Dendritic cell treated with granulocyte-macrophage colony-stimulating factor and Interleukin-4, amounts not matched to agents 40 ng/mL and 50 ng/mL, for 4 days (primary cell): ENCODE data around the gene ALG5.

Experiments used
- H3K27ac Mint-ChIP-seq: one replicate; pipeline ENCODE4 v1.8.0; 2022; ENCODE audit warnings: mild to moderate bottlenecking, mixed read lengths
- H3K27me3 Mint-ChIP-seq: one replicate; pipeline ENCODE4 v1.8.0; 2022; ENCODE audit warnings: mild to moderate bottlenecking, mixed read lengths
- H3K36me3 Mint-ChIP-seq: one replicate; pipeline ENCODE4 v1.8.0; 2022; ENCODE audit warnings: low read depth, mixed read lengths
- H3K4me1 Mint-ChIP-seq: one replicate; pipeline ENCODE4 v1.8.0; 2022; ENCODE audit warnings: low read depth, mixed read lengths
- H3K4me3 Mint-ChIP-seq: one replicate; pipeline ENCODE4 v1.8.0; 2022; ENCODE audit warnings: mild to moderate bottlenecking, moderate library complexity, mixed read lengths
- H3K9me3 Mint-ChIP-seq: one replicate; pipeline ENCODE4 v1.8.0; 2022; ENCODE audit warnings: mixed read lengths
- intact Hi-C: fragments of 100-400 bp; cut with micrococcal nuclease; formaldehyde crosslinking; loops from one replicate; pipeline ENCODE4 v1.15.0; 2022

The ALG5 gene

GRCh38 chr13:36999054-36999714 lies at the start of gene ALG5:
TSS of gene ALG5 (minus strand) at chr13:36999340. CDS start at chr13:36999300, 40 bp downstream.
- intact Hi-C loops, result loop anchor here (2.0 to 5.0 kb wide), 2 partner anchors 60 to 582 kb away; partner anchors contain the start of gene SUPT20H
- Mint-ChIP-seq H3K36me3 (peaks cover 54% of the 10 kb centered on the region), H3K27ac (peak within 1 kb of the TSS; percentile 99)

GRCh38 chr13:37047846-37048245 lies 48.7 kb upstream of the ALG5 start:
- Mint-ChIP-seq H3K4me1 (peaks cover 7% of the 10 kb centered on the region), H3K9me3 (no peaks in the 10 kb centered on the region), H3K27me3 (no peaks in the 10 kb centered on the region), H3K4me3 (no peak overlapping the region), H3K36me3 (peaks cover 47% of the 10 kb centered on the region), H3K27ac (no peak overlapping the region)
- intact Hi-C loops, result loop anchor here (5.0 kb wide), 1 partner anchor 36 kb away; no protein-coding TSS in a partner anchor

More at GRCh38 chr13:36999054-36999714, at the start of gene ALG5:
- H3K27me3 Mint-ChIP-seq, result no peaks in the 10 kb centered on the region
- peaks cover 24% of the 10 kb centered on the region for H3K4me1 Mint-ChIP-seq
- H3K4me3 Mint-ChIP-seq, result peak within 1 kb of the TSS; percentile 100
- H3K9me3 Mint-ChIP-seq, result no peaks in the 10 kb centered on the region

DNA sequence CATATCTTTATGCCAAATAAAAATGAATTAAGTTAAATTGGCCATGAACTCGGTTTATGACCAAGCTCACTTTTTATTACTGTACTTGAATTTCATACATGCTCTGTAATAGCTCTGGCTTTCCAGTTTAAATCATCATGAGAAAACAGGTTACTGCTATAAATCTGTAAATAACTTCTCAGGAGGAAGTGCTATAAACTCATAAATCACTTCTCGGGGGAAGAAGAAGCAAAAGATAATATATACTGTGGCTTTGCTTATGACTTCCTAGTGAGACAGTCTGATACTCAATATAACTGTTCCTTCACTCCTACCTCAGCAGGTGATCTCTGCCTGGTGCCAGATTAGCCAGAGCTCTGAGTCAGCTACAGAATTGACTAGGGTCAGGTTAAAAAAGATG lies 47.9 kb upstream of the ALG5 start:
- no peaks in the 10 kb centered on the region for H3K27me3 Mint-ChIP-seq
- peaks cover 54% of the 10 kb centered on the region for H3K36me3 Mint-ChIP-seq
- no peaks in the 10 kb centered on the region for H3K9me3 Mint-ChIP-seq
- H3K4me1 Mint-ChIP-seq, result peaks cover 2% of the 10 kb centered on the region
- no peak overlapping the region for H3K27ac Mint-ChIP-seq
- no peak overlapping the region for H3K4me3 Mint-ChIP-seq
- intact Hi-C loops, result loop anchor here (5.0 kb wide), 1 partner anchor 35 kb away; no protein-coding TSS in a partner anchor

DNA sequence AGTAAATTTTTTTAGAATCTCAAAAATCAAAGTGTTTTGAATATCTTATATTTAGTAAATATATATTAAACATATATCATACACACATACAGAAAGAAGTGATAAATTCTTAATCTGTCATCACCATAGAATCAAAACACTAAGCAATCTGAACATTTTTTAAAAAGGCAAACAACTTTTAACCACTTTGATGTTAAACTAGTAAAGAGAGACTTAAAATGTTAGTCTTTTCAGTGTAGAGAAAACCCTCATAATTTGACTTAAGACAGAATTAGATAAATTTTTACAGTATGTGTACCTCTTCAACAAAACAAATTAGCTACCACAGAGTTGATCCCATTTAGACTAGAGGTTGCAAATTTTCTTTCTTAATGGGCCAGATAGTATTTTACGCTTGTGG lies 46.9 kb upstream of the ALG5 start:
- Mint-ChIP-seq H3K27ac (no peak overlapping the region), H3K4me3 (no peak overlapping the region), H3K4me1 (no peaks in the 10 kb centered on the region), H3K36me3 (peaks cover 60% of the 10 kb centered on the region), H3K27me3 (no peaks in the 10 kb centered on the region), H3K9me3 (no peaks in the 10 kb centered on the region)
- intact Hi-C loops, result loop anchor here (5.0 kb wide), 1 partner anchor 34 kb away; no protein-coding TSS in a partner anchor

DNA sequence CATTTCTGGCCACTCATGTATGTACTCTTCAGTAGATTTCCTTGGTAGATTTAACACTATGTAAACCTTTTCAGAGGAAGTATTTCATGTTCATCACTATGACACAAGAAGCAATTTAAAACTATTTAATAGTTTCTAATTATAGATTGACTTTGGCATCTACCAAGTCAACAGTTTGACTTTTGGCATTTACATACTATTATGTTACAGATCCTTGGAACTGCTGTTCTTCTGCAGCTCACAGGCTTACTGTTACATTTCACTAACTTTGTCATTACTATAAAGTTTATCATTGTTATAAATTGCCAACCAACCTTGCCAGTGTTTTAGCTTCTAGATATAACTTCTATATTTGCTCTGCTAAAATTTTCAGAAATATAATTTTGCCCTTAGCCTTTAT lies 41.6 kb upstream of the ALG5 start:
- Mint-ChIP-seq H3K4me1 (no peaks in the 10 kb centered on the region), H3K27me3 (no peaks in the 10 kb centered on the region), H3K27ac (no peak overlapping the region), H3K4me3 (no peak overlapping the region), H3K9me3 (no peaks in the 10 kb centered on the region), H3K36me3 (peaks cover 79% of the 10 kb centered on the region)
- intact Hi-C loops, result no loop called here

DNA sequence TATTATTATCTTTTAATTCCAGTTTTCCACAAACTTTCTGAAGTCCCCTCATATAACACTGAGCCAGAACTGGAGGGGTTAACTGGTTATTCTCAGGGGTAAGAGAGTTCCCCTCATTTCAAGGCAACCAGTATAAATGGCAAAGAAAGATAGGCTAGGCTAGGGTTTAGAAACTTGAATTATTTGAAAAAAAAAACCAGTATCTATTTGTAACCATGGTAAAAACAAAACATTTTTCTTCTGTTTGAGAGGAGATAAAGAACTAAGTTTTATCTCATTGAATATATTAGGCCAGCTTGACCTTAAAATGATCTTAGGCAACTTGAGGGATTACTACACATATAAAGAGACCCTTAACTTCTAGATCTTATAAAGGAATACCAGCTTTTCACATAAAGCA lies 40.8 kb upstream of the ALG5 start:
- H3K9me3 Mint-ChIP-seq, result no peaks in the 10 kb centered on the region
- H3K4me3 Mint-ChIP-seq, result no peak overlapping the region
- peaks cover 83% of the 10 kb centered on the region for H3K36me3 Mint-ChIP-seq
- H3K27ac Mint-ChIP-seq, result no peak overlapping the region
- no peaks in the 10 kb centered on the region for H3K27me3 Mint-ChIP-seq
- H3K4me1 Mint-ChIP-seq, result no peaks in the 10 kb centered on the region
- intact Hi-C loops, result loop anchor here (10.0 kb wide), 1 partner anchor 1985 kb away; no protein-coding TSS in a partner anchor

DNA sequence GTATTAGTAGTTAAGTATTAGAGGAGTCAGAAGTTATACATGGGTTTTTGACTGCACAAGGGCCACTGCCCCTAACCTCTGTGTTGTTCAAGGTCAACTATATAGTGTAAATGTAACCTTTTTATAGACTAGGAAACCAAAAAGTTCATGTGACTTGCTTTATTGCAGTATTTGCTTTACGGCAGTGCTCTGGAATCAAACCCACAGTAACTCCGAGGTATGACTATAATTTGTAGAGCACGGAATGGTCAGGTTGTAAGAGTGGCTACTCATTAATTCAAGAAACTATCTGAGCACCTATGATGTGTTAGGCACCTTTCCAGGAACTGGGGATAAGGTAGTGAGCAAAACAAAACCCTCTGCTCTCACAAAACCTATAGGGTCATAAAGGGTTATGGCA lies 38.1 kb upstream of the ALG5 start:
- no peak overlapping the region for H3K4me3 Mint-ChIP-seq
- no peaks in the 10 kb centered on the region for H3K4me1 Mint-ChIP-seq
- H3K27me3 Mint-ChIP-seq, result no peaks in the 10 kb centered on the region
- intact Hi-C loops, result loop anchor here (10.0 kb wide), 1 partner anchor 1988 kb away; no protein-coding TSS in a partner anchor
- H3K36me3 Mint-ChIP-seq, result peaks cover 88% of the 10 kb centered on the region
- no peaks in the 10 kb centered on the region for H3K9me3 Mint-ChIP-seq
- no peak overlapping the region for H3K27ac Mint-ChIP-seq

- intact Hi-C loops, result loop anchor here (10.0 kb wide), 1 partner anchor 1995 kb away; no protein-coding TSS in a partner anchor
- Mint-ChIP-seq H3K27ac (no peak overlapping the region), H3K9me3 (no peaks in the 10 kb centered on the region), H3K4me1 (no peaks in the 10 kb centered on the region), H3K4me3 (no peak overlapping the region), H3K36me3 (peaks cover 70% of the 10 kb centered on the region), H3K27me3 (no peaks in the 10 kb centered on the region)
Observed at GRCh38 chr13:37029617-37030016, 30.5 kb upstream of the ALG5 start.

DNA sequence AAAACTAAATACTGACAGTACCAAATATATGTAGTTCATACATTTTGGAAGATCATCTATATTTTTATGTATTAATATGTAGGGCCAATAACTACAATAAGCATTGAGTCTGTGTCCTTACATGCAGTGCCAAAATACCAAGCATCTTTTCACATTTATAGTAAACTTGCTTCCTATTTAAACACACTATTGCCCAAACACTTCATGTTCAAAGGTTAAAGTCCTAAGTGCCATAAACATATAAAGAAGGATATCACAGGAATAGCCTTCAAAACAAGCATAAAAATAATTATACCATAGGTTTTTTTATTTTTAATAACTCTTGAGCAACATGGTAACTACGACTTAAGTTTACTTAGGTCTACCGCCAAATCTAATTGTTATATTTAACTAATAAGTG lies 28.5 kb upstream of the ALG5 start:
- Mint-ChIP-seq H3K27ac (no peak overlapping the region), H3K4me1 (no peaks in the 10 kb centered on the region), H3K9me3 (no peaks in the 10 kb centered on the region), H3K36me3 (peaks cover 70% of the 10 kb centered on the region), H3K4me3 (no peak overlapping the region), H3K27me3 (no peaks in the 10 kb centered on the region)
- intact Hi-C loops, result no loop called here

DNA sequence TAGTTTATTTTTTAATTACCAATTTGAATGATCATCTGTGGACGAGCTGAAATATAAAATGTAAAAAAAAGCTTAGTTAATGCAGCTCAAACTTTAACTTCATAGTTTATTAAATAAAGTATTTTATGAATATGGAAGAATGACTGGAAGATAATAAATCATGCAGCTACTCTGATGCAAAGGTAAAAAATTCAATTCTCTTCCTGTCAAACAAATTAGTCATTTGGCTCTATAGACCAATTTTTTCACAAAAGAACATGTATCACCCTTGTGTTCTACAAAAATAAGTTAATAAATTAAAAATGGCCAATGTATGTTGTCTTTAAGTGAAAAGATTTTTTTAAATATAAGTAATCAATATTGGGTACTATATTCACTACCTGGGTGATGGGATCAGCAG lies 27.6 kb upstream of the ALG5 start:
- no peaks in the 10 kb centered on the region for H3K4me1 Mint-ChIP-seq
- H3K27me3 Mint-ChIP-seq, result no peaks in the 10 kb centered on the region
- peaks cover 70% of the 10 kb centered on the region for H3K36me3 Mint-ChIP-seq

DNA sequence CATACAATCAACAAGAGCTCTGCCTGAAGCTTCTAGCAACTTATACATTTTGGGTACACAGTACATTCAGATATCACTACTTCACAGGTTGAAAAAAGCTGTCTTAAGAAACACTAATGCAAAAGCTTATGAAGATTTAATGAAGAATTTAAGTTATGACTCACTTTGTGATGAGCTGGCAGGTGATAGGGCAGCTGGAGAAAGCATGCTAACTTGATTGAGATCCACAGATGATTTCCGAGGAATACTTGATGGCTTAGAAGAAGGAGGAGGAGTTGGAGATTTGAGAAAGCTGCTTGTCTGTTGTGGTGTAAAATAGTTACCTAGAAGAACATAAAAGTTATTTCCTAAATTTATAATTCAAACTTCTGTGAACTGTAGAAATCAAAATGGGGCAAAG lies 24.7 kb upstream of the ALG5 start:
- Mint-ChIP-seq H3K9me3 (no peaks in the 10 kb centered on the region), H3K4me1 (no peaks in the 10 kb centered on the region), H3K27me3 (no peaks in the 10 kb centered on the region), H3K4me3 (no peak overlapping the region), H3K27ac (no peak overlapping the region), H3K36me3 (peaks cover 56% of the 10 kb centered on the region)
- intact Hi-C loops, result no loop called here

More for the DNA sequence above, 27.6 kb upstream of the ALG5 start:
- no peak overlapping the region for H3K4me3 Mint-ChIP-seq
- no peak overlapping the region for H3K27ac Mint-ChIP-seq
- no peaks in the 10 kb centered on the region for H3K9me3 Mint-ChIP-seq
- intact Hi-C loops, result no loop called here

DNA sequence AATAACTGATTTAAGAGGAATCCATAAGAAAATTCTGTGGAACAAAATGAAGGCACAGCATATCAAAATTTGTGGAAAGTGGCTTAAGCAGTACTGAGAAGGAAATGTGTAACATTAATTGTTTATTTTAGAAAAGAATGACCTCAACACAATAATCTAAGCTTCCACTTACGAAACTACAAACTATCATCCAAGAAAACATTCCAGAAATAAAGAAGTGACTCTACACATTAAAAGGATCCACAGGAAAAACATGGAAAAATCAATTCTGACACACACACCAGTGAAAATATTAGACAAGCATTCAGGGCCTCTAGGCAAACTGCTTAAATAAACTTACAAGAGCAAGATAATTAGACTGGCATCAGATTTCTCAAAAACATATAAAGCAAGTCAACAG lies 15.5 kb upstream of the ALG5 start:
- Mint-ChIP-seq H3K9me3 (no peaks in the 10 kb centered on the region), H3K27ac (no peak overlapping the region), H3K36me3 (peaks cover 70% of the 10 kb centered on the region), H3K4me3 (no peak overlapping the region), H3K4me1 (no peaks in the 10 kb centered on the region), H3K27me3 (no peaks in the 10 kb centered on the region)
- intact Hi-C loops, result loop anchor here (5.0 kb wide), 1 partner anchor 33 kb away; no protein-coding TSS in a partner anchor

DNA sequence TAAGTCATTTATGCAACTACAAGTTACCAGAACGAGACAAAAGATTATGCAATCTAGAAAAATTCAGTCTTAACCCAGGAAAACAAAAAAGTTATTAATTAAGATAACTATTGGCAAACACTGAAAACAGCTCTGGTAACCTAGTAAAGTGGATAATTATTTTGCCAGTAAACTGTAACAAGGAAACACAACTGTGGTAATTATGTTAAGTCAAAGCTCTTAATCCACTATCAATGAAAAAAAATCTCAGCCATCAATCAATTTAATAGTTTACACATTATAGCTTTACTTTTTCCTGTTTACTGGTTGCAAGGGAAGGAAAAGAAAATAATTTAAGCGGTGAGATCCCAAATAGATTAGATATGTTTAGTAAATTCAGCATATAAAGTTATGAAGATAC lies 12.6 kb upstream of the ALG5 start:
- H3K27ac Mint-ChIP-seq, result no peak overlapping the region
- no peak overlapping the region for H3K4me3 Mint-ChIP-seq
- H3K9me3 Mint-ChIP-seq, result no peaks in the 10 kb centered on the region
- peaks cover 86% of the 10 kb centered on the region for H3K36me3 Mint-ChIP-seq
- H3K27me3 Mint-ChIP-seq, result no peaks in the 10 kb centered on the region
- peaks cover 4% of the 10 kb centered on the region for H3K4me1 Mint-ChIP-seq
- intact Hi-C loops, result loop anchor here (5.0 kb wide), 1 partner anchor 36 kb away; no protein-coding TSS in a partner anchor

- no peak overlapping the region for H3K4me3 Mint-ChIP-seq
- H3K36me3 Mint-ChIP-seq, result peaks cover 84% of the 10 kb centered on the region
- intact Hi-C loops, result loop anchor here (5.0 kb wide), 1 partner anchor 36 kb away; no protein-coding TSS in a partner anchor
- H3K4me1 Mint-ChIP-seq, result peaks cover 4% of the 10 kb centered on the region
- no peaks in the 10 kb centered on the region for H3K27me3 Mint-ChIP-seq
- H3K27ac Mint-ChIP-seq, result no peak overlapping the region
- no peaks in the 10 kb centered on the region for H3K9me3 Mint-ChIP-seq
Observed at GRCh38 chr13:37011002-37011401, 11.9 kb upstream of the ALG5 start.
